A549 treated with Mapracorat at 1 μM for 4 hours (cell line): Measurements from ENCODE around the gene ST8SIA4. TPM values are rescaled to one million over a fixed set of nuclear protein-coding genes. Genes with fewer than 3 reads are reported as not detected.

Experiments used
- total RNA-seq: library from RNA; stranded (reverse); fragments of 200-300 nt; extraction: Qiagen RNA extraction; gene quantifications from 5 replicates; pipeline ENCODE4 v1.2.3, GENCODE V29; 2022

ST8SIA4 gene
- 0.20 to 0.38 TPM (median 0.29 TPM) in 5 replicates for total RNA-seq

GRCh38 chr5:100903039-100903887 lies at the start of gene ST8SIA4:
Gene ST8SIA4, minus strand, starts transcription at chr5:100903282. Its CDS starts 327 bp downstream, at chr5:100902955.

